Hypothalamus (tissue), 51 donors: ENCODE measurements around the gene EMP1.
A peak's percentile ranks its signal among the peaks of the same experiment; 100 is the strongest.

Source experiments
- DNase-seq, 51 donors: peaks; one replicate each; lab custom pipeline; 2025; lab: John Stamatoyannopoulos, UW

EMP1 gene

DNA sequence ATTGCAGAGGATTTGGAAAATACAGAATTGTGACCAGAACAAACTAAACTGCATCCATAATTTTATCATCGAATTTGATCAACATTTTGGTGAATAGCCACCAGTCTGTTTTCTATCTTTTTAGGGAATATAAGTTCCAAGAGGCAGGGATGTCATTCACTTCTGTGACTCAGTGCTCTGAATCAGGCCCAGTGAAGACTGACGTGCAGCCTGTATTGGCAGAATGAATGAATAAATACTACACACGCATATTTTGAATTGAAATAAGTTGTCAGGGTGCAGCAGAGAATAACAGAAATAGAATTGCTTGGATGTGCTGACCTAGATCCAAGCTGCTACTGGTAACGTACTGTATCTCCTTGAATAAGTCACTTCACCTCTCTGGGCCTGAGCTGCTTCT, 1.3 kb upstream of the EMP1 start:
- DNase-seq, result no peak

DNA sequence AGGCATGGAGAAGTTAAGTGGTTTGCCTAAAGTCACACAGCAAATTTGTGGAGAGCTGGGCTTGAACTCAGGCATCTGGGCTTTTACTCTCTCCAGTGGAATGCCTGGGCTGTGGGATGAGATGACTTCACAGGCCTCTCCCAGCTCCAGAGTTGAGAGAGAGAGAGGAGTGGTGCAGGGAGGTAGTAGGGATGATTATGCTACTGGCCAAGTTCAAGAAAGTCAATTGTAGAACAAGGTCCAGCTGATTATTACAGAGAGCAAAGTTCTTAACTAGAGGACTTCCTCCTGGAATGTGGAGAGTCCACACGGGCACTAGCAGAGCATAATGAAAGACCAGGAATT, 769 bp upstream of the EMP1 start:
- no peak for DNase-seq

DNA sequence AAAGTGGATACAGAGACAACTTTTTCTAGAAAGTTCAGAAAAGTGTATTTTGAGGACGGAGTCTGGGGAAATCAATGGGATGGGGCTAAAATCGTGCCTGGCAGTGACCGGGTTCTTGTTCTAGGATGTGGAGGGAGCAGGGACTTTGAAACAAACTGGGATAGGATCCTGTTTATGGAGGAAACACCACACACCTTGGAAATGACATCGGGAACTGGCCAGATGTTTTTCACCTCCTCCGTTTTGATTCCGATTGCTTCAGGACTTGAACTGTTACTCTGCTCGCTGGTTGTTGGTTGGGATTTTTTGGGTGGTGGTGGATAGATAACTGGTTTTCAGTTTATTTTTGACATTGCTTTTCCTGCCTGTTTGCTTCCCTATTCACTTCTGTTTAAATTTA, 506 bp downstream of the EMP1 start:
- no peak for DNase-seq

DNA sequence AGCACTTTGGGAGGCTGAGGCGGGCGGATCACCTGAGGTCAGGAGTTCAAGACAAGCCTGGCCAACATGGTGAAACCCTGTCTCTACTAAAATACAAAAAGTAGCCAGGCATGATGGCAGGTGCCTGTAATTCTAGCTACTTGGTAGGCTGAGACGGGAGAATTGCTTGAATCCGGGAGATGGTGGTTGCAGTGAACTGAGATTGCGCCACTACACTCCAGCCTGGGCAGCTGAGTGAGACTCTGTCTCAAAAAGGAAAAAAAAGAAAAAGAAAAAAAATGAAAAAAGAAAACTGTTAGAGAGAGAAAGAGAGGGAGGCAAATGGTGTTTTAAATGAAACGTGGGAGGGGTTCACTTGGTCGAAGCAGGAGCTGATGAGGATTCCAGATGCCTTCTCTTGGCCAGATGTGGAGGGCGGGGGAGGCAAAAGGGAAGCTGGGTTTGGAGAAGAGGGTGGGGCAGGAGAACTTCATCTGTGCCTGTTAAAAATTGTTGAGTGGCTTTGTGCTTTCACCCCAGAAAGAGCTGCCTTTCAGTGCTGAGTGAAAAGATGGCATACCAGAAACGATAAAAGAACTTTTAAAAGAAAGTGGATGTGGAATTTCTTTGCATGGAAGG, 1.1 kb downstream of the EMP1 start:
- DNase-seq, result no peak

DNA sequence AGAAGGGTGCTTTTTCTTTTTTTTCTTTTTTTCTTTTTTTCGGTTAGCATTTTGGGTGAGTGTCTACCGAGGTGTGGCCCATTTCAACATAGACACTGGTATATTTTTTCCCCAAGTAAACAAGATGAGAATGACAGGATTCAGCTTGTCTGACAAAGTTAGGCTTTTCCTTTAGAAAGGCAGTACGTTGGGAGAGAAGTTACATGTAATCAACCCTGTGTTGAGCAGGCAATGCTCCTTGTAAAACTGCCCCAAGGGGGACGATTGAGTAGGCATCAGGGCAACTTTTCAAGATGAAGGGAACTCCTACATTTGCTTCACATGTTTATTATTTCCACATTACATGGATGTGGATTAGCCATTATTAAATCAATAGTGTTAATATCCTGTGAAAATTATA, 1.7 kb downstream of the EMP1 start:
- no peak for DNase-seq

DNA sequence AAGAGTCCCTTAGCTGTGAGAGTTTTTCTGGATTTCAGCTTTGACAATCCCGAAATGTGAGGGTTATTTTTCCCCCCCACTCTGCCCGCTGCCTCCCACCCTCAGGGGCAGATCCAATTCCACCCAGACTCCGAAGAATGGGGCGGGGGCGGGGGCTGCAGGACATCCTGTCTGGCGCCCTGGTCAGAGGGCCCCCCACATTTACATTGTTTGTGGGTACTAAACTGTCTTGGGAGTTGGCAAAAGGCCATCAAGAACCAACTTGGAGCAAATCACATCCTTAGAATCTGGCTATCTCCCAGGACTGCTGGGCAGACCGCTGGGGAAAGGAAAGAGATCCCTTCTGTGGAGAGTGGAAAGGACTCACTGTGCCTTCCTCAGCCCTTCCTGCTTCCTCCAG, 2.4 kb downstream of the EMP1 start:
- no peak for DNase-seq

DNA sequence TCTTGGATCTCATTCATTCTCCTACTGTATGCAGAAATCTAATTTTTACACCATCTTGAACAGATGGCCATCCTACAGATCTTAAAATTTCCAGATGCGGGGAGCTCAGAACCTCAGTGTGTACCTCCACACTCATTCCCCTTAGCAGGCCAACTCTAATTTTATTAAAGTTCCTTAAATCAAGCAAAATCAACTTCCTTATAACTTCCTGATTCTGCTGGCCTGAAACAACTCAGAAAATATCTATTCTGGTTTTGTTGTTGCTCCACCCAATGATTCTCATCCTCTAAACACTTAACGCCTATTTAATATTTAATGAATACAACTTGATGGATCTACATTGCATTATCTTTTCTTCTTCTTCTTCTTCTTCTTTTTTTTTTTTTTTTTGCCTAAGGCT, 3.1 kb downstream of the EMP1 start:
- no peak for DNase-seq

- no peak for DNase-seq
Measured at GRCh38 chr12:13200841-13201240, 4.3 kb downstream of the EMP1 start.

DNA sequence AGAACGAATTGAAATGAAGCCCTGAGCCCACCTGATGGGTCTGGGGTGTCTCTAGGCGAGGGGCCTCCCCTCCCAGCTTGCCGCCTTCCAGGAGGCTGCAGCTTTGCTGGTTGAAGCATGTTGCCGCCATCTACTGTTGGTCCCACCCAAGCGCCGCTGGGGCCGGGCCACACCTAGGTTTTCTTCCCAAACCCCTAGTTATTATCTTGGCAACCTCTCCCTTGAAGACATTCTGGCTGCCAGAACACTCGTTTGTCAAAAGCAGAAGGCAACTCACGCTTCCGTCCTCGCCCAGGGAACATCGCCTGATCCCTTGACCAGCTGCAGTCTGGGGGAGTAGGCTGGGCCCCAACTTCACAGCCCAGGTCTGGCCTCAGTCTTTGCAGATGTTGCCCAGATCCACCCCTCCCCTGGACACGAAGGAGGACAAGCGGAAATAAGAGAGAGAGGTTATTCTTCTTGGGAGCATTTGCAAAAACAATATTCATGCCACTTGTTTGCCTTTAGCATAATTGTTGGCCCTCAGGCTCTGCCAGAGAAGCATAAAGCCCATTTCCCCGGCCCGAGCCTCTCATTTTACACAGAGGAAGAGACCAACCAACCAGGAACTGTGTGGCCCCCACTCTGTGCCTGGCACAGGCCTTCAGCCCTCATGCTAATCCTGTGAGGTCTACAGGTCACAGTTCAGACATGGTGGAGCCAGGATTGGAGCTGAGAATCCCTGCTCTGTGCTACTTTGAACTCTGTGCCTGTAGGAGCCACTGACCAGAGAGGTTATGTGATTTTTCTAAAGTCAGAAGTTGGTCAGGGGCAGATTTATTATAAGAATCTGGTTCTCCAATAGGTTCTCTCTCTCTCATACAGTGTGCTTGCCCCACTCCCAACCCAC, 6.8 kb downstream of the EMP1 start:
- no peak for DNase-seq

DNA sequence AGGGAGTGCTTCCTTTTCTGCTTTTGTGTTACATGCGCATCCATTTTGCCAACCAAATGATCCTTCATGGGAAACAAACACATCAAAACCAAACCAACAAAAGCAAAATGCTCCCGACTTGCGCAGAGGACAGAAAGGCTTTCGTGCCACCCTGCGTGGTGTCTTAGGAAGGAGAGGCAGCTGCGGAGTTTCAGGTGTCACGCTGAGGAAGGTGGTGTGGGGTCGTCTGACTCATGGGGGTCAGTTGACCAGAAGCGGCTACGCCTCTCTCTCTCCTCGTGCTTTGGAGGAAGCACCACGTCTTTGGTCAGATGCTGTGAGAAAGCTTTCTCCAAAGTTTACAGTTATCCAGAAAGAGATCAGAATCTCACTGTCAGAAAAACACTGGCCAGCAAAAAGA, 7.9 kb downstream of the EMP1 start:
- no peak for DNase-seq

DNA sequence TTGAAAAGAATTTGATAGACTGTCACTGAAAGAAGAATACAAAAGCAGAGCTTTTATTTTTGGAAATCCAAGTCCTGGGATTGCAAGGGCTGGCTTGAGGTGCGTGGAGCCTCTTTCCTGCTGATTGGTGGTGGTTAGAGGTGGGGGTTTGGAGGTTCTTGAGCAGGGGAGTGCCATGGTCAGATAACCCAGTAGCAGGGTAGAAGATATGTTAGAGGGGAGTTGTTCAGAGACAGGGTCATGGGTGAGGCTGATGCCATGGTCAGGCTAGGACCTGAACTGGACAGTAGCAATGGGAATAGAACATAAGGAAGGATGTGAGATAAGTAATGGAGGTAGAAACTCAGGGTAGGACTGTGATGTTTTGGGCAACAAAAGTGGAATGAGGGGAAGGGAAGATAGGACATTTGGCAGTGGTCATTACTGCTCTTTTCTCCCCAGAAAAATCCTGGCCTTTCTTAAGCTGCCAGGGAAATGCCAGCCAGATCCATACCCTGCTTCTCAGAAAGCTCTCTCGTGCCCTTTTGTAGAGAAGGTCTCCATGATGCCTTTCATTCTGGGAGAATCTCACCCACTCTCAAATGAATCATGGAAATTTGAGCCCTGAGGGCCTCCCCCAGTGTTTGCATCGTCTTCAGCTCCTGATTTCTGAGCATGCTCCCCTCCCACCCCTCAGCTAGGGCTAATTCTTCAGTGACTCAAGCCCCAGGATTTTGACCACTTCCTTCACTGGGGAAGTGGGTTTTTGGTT, 9.5 kb downstream of the EMP1 start:
- DNase-seq, result no peak

DNA sequence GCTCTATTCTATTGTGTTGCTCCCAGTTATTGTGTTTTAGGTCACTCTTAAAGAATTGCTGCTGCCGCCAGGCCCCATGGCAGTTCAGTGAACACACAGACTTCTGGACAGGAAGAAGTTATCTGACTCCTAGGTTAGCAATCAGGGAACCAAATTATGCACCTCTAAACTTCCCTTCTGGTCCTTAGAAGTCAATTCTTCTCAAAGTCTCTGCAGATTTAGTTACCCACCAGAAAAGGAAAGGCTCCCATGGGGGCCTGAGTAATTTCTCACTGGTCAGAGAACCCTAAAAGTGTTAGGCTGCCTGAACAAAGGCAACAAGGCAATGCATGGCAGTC, 10.0 kb downstream of the EMP1 start:
- DNase-seq, result no peak

GRCh38 chr12:13208533-13209435, 12.3 kb downstream of the EMP1 start:
- peak in 2 of 51 donors; percentile 2 to 11 for DNase-seq

DNA sequence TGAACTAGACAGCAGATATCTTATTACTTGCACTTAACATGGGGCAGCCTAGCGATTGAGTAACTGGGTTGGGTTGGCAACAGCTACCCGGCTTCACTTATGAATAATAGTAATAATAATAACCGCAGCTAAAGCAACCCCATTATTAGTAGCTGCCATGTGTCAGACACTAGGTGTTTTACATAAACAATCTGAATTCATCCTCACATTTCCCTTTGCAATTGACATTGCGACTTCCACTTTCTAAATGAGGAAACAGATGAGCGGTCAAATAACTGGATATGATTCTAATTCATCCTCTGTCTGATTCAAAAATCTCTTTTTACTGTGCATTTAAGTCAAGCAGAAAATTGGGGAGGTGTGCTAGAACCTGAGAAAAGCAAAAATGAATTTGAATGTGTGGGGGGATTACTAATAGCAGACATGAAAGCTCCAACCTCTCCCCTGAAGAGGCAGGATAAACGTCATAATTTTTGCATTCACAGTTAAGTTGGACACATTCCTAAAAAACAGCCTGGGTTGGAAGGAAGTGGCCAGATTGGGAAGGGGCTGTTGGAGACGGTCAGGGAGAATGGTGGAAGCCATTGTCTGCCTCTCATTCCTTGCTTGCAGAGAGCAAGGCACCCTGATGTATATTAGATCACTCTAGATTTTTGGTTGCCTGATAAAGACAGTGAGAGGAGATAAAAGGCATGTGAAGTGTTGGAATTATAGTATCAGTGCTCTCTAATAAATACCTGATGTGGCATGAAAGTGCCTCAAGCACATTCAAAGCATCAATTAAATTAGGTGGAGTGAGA, 13.1 kb downstream of the EMP1 start:
- DNase-seq, result peak in 1 of 51 donors; percentile 12

GRCh38 chr12:13210236-13211190, 14.0 kb downstream of the EMP1 start:
- no peak for DNase-seq

DNA sequence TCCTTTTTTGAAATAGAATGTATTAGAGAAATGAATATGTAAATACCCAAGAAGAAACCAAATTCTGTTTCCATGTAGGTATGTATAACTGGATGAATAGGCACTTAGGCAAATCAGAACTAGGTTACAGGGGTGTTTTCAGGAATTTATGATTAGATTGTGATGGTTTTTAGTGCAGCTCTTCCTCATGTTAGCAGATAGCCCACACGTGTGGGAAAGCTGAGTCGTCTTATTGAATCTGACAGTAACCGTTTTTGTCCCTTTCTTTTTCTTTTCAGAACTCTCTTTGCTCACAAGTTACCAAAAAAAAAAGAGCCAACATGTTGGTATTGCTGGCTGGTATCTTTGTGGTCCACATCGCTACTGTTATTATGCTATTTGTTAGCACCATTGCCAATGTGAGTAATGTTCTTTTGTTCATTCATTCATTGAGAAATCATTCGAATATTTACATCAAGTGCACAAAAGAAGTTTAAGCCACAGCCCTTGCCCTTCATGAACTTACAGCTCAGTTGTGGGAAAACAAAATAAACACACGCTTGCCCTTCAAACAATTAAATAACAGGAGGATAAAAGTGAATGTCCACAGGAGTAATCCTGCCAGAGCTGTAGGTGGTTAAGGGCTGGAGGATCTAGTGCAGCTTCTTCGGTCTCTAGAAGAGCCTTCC, 14.8 kb downstream of the EMP1 start:
- no peak for DNase-seq

GRCh38 chr12:13211859-13212664, 15.5 kb downstream of the EMP1 start:
- DNase-seq, result peak in 35 of 51 donors; percentile 6 to 84 (median 26)
